ENCODE results near the gene PTPRO.

- TF ChIP-seq CEBPB (IDR thresholded peaks at IDR 0.05; ENCODE audit: borderline replicate concordance in 1 of 2, low read depth in 2 of 2, low read length in 2 of 2) (no peak), PBX3 (IDR thresholded peaks at IDR 0.05; ENCODE audit: insufficient replicate concordance, low read depth, low read length) (no peak), YY1 (IDR thresholded peaks at IDR 0.05; ENCODE audit: low read depth, low read length) (no peak), POLR2AphosphoS5 (IDR thresholded peaks at IDR 0.05; ENCODE audit: low read length) (no peak), EGR1 (IDR thresholded peaks at IDR 0.05; ENCODE audit: borderline replicate concordance in 1 of 2, low read depth in 2 of 2, low read length in 2 of 2) (no peak), GABPA (IDR thresholded peaks at IDR 0.05; ENCODE audit: low read depth) (no peak), RAD21 (IDR thresholded peaks at IDR 0.05; ENCODE audit: insufficient read depth, low read depth, low read length) (no peak), CREB1 (IDR thresholded peaks at IDR 0.05; ENCODE audit: low read depth) (no peak), NRF1 (conservative IDR thresholded peaks at IDR 0.05; ENCODE audit: low read depth, low read length) (no peak), SRF (IDR thresholded peaks at IDR 0.05; ENCODE audit: low read depth in 2 of 2, low read length in 2 of 2) (no peak), ATF3 (IDR thresholded peaks at IDR 0.05; ENCODE audit: borderline replicate concordance, extremely low read depth, low read depth, low read length) (no peak)
- TF ChIP-seq, protein P1, sequence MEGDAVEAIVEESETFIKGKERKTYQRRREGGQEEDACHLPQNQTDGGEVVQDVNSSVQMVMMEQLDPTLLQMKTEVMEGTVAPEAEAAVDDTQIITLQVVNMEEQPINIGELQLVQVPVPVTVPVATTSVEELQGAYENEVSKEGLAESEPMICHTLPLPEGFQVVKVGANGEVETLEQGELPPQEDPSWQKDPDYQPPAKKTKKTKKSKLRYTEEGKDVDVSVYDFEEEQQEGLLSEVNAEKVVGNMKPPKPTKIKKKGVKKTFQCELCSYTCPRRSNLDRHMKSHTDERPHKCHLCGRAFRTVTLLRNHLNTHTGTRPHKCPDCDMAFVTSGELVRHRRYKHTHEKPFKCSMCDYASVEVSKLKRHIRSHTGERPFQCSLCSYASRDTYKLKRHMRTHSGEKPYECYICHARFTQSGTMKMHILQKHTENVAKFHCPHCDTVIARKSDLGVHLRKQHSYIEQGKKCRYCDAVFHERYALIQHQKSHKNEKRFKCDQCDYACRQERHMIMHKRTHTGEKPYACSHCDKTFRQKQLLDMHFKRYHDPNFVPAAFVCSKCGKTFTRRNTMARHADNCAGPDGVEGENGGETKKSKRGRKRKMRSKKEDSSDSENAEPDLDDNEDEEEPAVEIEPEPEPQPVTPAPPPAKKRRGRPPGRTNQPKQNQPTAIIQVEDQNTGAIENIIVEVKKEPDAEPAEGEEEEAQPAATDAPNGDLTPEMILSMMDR (IDR thresholded peaks at IDR 0.05 in 2 of 3, conservative IDR thresholded peaks at IDR 0.05 in 1 of 3; ENCODE audit: control insufficient read depth in 2 of 3, extremely low read depth in 1 of 3, insufficient read depth in 1 of 3, low read depth in 3 of 3, low read length in 3 of 3): no peak
These were observed 15.7 kb upstream of the PTPRO start for GRCh38 chr12:15306605-15307004.

All from GM12878 (cell line).